ENCODE data around the gene KCNQ5.

GRCh38 chr6:72665599-72665998, 43.7 kb downstream of the KCNQ5 start:
- TF ChIP-seq CTCF (IDR thresholded peaks at IDR 0.05; ENCODE audit: low read length) (no peak), EZH2 (IDR thresholded peaks at IDR 0.05; ENCODE audit: borderline replicate concordance, low read length) (no peak)
